DND-41 (cell line): ENCODE data around the gene GPR183.

Source experiments
- ATAC-seq: fragments of 200-7000 bp; cut with Tn5 transposase; 3 replicates; pipeline ENCODE4 v1.9.1; 2021; ENCODE audit warnings: low read depth; ENCODE audit not compliant: insufficient read depth
- DNase-seq: peaks from one replicate; pipeline ENCODE4 v3.0.0-alpha.2; 2020
- H2AFZ ChIP-seq: 2 replicates; pipeline ENCODE4 v1.6.0; 2012; ENCODE audit warnings: low read depth, low read length
- H3K27ac ChIP-seq: 2 replicates; pipeline ENCODE4 v1.5.1; 2012; ENCODE audit warnings: low read length, inconsistent platforms
- H3K27me3 ChIP-seq: fragments of 200-600 bp; sonication (generic); 2 replicates; pipeline ENCODE4 v1.6.0; 2012; ENCODE audit warnings: low read length, mild to moderate bottlenecking, inconsistent platforms; ENCODE audit not compliant: insufficient read depth, poor library complexity
- H3K36me3 ChIP-seq: 2 replicates; pipeline ENCODE4 v1.5.1; 2012; ENCODE audit warnings: low read length, inconsistent platforms; ENCODE audit not compliant: insufficient read depth
- H3K4me1 ChIP-seq: 2 replicates; pipeline ENCODE4 v1.5.1; 2012; ENCODE audit warnings: mild to moderate bottlenecking, low read length; ENCODE audit not compliant: insufficient read depth
- H3K4me2 ChIP-seq: 2 replicates; pipeline ENCODE4 v1.6.0; 2012; ENCODE audit warnings: mild to moderate bottlenecking, moderate library complexity, low read length, inconsistent platforms; ENCODE audit not compliant: insufficient read depth
- H3K4me3 ChIP-seq, 2 experiments: fragments of 200-600 bp in 1 of 2; shearing (Covaris generic) in 1 of 2; 2 replicates each; pipeline ENCODE4 v1.5.1; 2012 to 2016; ENCODE audit warnings: inconsistent platforms in 2 of 2, low read length in 2 of 2, mild to moderate bottlenecking in 2 of 2, low read depth in 1 of 2, moderate library complexity in 1 of 2
- H3K79me2 ChIP-seq: 2 replicates; pipeline ENCODE4 v1.6.0; 2012; ENCODE audit warnings: low read length, inconsistent platforms; ENCODE audit not compliant: insufficient read depth
- H3K9ac ChIP-seq: 2 replicates; pipeline ENCODE4 v1.6.0; 2012; ENCODE audit warnings: low read depth, mild to moderate bottlenecking, inconsistent platforms, low read length, moderate library complexity
- H3K9me3 ChIP-seq: 2 replicates; pipeline ENCODE4 v1.5.1; 2012; ENCODE audit warnings: low read length, moderate library complexity, mild to moderate bottlenecking, inconsistent platforms; ENCODE audit not compliant: insufficient read depth, severe bottlenecking
- H4K20me1 ChIP-seq: 2 replicates; pipeline ENCODE4 v1.6.0; 2012; ENCODE audit warnings: low read length; ENCODE audit not compliant: insufficient read depth
- CTCF ChIP-seq: IDR thresholded peaks from 2 replicates; pipeline ENCODE4 v1.5.1; 2012; ENCODE audit warnings: borderline replicate concordance, low read length, moderate library complexity, mild to moderate bottlenecking; ENCODE audit not compliant: poor library complexity, severe bottlenecking; ENCODE audit errors: extremely low read depth
- EZH2 ChIP-seq: IDR thresholded peaks from 3 replicates; pipeline ENCODE4 v1.6.1; 2012; ENCODE audit warnings: borderline replicate concordance, low read depth, mild to moderate bottlenecking, moderate library complexity, low read length, inconsistent platforms; ENCODE audit not compliant: severe bottlenecking

The GPR183 gene

GRCh38 chr13:99313501-99313900 is 6.3 kb upstream of the GPR183 start:
- Histone ChIP-seq H3K27me3 (no peaks in the 10 kb centered on the region), H3K4me1 (no peaks in the 10 kb centered on the region), H2AFZ (no peak overlapping the region), H3K79me2 (0 out of 2 replicates have a peak, but pooled peaks cover 4% of the 10 kb centered on the region), H3K9me3 (no peaks in the 10 kb centered on the region), H4K20me1 (peaks cover 7% of the 10 kb centered on the region), H3K4me2 (no peak overlapping the region), H3K4me3 (no peak overlapping the region), H3K27ac (no peak overlapping the region), H3K9ac (no peak overlapping the region), H3K36me3 (peaks cover 37% of the 10 kb centered on the region)
- no peak for TF ChIP-seq CTCF
- no peak for TF ChIP-seq EZH2
- ATAC-seq: no peak
- DNase-seq: no peak

- H3K4me1 ChIP-seq: no peaks in the 10 kb centered on the region
Measured at GRCh38 chr13:99312493-99312883, 5.3 kb upstream of the GPR183 start.

GRCh38 chr13:99311748-99312492 is 4.7 kb upstream of the GPR183 start:
- Histone ChIP-seq H3K79me2 (peaks cover 9% of the 10 kb centered on the region; the same call in 1 of the 2 replicates), H3K36me3 (peaks cover 35% of the 10 kb centered on the region), H2AFZ (no peak overlapping the region), H3K4me2 (no peak overlapping the region), H3K27ac (no peak overlapping the region), H3K9ac (no peak overlapping the region), H3K4me3 (no peak overlapping the region), H3K4me1 (no peaks in the 10 kb centered on the region), H3K27me3 (no peaks in the 10 kb centered on the region), H4K20me1 (peaks cover 7% of the 10 kb centered on the region), H3K9me3 (no peaks in the 10 kb centered on the region)
- DNase-seq (no peak), ATAC-seq (no peak)
- TF ChIP-seq CTCF (no peak), EZH2 (no peak)

More at GRCh38 chr13:99312493-99312883, 5.3 kb upstream of the GPR183 start:
- H3K4me2 ChIP-seq: no peak overlapping the region
- TF ChIP-seq EZH2 (no peak), CTCF (no peak)
- no peak overlapping the region for H3K27ac ChIP-seq
- H3K36me3 ChIP-seq: peaks cover 41% of the 10 kb centered on the region
- H4K20me1 ChIP-seq: peaks cover 7% of the 10 kb centered on the region
- no peak overlapping the region for H3K9ac ChIP-seq
- H2AFZ ChIP-seq: no peak overlapping the region
- H3K9me3 ChIP-seq: no peaks in the 10 kb centered on the region
- DNase-seq: no peak
- no peak overlapping the region for H3K4me3 ChIP-seq
- H3K79me2 ChIP-seq: peaks cover 9% of the 10 kb centered on the region; the same call in 1 of the 2 replicates
- H3K27me3 ChIP-seq: no peaks in the 10 kb centered on the region
- ATAC-seq: no peak
